ENCODE results near the gene UQCC5. TPM values are rescaled to one million over a fixed set of nuclear protein-coding genes. Genes with fewer than 3 reads are reported as not detected.

UQCC5 gene
- total RNA-seq, 1 donor from 2014 or later = 13.7 TPM

DNA sequence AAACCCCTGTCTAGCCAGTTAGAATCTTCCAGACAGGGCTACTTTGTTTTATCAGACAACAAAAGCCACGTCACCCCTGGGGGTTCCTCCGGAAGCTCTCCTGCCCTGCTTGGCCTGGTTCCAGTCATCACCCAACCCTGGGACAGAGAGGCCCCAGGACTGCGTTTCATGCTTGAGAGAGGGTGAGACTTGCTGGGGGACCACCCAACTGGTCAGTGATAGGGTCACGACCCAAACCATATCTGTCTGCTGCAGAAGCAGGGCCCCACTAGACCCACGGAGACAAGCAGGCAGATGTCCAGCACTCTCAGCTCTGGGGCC is 3.9 kb upstream of the UQCC5 start:
- Mint-ChIP-seq H3K4me1 (ENCODE audit: low read depth) (peaks cover 41% of the 10 kb centered on the region), H3K4me3 (ENCODE audit: unreplicated experiment) (peak overlapping the region; percentile 82), H3K36me3 (ENCODE audit: low read depth) (peaks cover 7% of the 10 kb centered on the region), H3K9me3 (ENCODE audit: low read depth) (no peaks in the 10 kb centered on the region), H3K27me3 (ENCODE audit: low read depth) (no peaks in the 10 kb centered on the region), H3K27ac (ENCODE audit: unreplicated experiment) (peak overlapping the region; percentile 74)
- no peak for DNase-seq (ENCODE audit: low spot score)
- no peak for TF ChIP-seq CTCF (IDR thresholded peaks at IDR 0.05)

- Mint-ChIP-seq H3K4me1 (ENCODE audit: low read depth) (peaks cover 46% of the 10 kb centered on the region), H3K27ac (ENCODE audit: unreplicated experiment) (peak overlapping the region; percentile 74), H3K36me3 (ENCODE audit: low read depth) (peaks cover 6% of the 10 kb centered on the region), H3K4me3 (ENCODE audit: unreplicated experiment) (peak overlapping the region; percentile 82), H3K9me3 (ENCODE audit: low read depth) (no peaks in the 10 kb centered on the region), H3K27me3 (ENCODE audit: low read depth) (no peaks in the 10 kb centered on the region)
- TF ChIP-seq CTCF (IDR thresholded peaks at IDR 0.05) = no peak
- peak; percentile 90 for DNase-seq (ENCODE audit: low spot score)
Observed at GRCh38 chr3:52532838-52533622, 3.4 kb upstream of the UQCC5 start.

DNA sequence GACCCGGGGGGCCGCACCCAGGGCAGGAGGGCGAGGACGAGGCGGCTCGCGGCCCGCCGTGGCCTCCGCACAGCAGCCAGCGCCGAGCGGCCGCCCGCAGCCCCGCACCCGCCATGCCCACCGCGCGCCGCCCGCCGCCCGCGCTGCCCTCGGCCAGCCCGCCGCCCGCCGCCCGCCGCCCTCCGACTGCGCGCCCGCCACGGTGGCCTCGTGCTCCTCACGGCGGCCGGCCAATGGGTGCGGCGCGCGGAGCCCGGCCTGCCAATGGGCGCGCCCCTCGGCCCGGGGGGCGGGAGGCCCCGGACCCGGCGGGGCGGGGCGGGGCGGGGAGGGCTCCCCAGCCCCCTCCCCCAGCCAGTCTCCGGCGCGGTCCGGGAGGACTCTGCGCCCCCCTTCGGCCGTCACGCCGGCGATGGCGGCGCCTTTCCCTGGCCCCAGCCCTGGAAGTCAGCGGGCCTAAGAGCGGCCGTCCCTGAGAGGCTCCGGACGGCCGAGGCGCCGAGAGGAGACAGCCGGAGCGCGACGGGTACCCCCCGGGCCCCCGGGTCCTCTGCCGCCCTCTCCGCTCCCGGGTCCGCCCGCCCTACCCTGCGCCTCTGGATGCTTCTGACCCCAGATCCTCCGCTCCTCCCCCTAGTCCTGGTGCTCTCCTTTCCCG is 2.7 kb upstream of the UQCC5 start, which contains the start of gene NT5DC2:
TSS of gene NT5DC2 (minus strand) at position 235 of the 658 bp plus-strand sequence. CDS start at position 115, 120 bp downstream.
- peaks cover 7% of the 10 kb centered on the region for H3K36me3 Mint-ChIP-seq (ENCODE audit: low read depth)
- peak; percentile 37 for TF ChIP-seq CTCF (IDR thresholded peaks at IDR 0.05)
- H3K4me3 Mint-ChIP-seq (ENCODE audit: unreplicated experiment) = peak within 1 kb of the TSS; percentile 83
- peak within 1 kb of the TSS; percentile 88 for H3K27ac Mint-ChIP-seq (ENCODE audit: unreplicated experiment)
- no peaks in the 10 kb centered on the region for H3K27me3 Mint-ChIP-seq (ENCODE audit: low read depth)
- DNase-seq (ENCODE audit: low spot score) = peak; percentile 91
- no peaks in the 10 kb centered on the region for H3K9me3 Mint-ChIP-seq (ENCODE audit: low read depth)
- peaks cover 52% of the 10 kb centered on the region for H3K4me1 Mint-ChIP-seq (ENCODE audit: low read depth)

DNA sequence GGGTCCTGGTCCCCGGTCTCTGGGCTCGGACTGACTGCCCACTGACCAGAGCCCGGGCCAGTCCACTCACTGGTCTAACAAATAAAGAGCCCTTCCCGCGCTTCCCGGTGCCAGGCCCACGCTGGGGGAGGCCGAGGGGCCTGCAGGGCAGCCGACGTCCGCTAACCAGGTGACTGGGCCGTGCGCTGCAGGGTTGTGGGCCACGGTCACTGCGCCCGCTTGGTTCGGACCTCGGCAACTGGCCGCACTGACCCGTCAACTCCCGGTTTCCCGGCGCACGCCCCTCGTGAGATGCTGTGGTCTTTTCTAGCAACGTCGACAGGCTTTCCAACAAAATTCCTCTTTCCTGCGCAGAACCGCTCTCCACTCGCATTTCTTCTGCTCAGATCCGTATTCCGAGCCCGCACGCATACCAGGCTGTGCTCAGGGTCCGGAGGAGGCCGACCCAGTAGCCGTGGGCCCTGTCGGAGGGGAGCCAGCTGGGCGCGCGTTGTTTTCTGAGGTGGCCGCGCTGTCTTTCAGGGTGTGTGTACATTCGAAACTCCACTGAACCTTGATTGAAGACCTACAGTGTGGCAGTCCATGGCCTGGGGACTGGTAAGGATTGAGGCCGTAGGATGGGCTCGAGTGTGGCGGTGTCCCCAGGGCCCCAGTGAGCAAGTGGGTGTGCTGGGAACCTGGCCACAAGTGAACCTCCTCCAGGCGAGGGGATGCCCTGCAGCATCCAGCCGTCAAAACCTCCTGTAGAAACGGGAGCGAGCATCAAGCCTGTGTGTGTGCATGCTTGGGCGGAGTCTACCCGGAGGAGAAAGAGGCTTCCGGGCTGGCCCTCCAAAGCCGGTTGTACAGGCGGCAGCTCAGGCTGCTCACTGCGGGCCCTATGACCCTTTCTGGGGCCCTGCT is 1.9 kb upstream of the UQCC5 start:
- H3K27ac Mint-ChIP-seq (ENCODE audit: unreplicated experiment) = peak overlapping the region; percentile 88

More for the DNA sequence above, 1.9 kb upstream of the UQCC5 start:
- no peaks in the 10 kb centered on the region for H3K9me3 Mint-ChIP-seq (ENCODE audit: low read depth)
- peak overlapping the region; percentile 83 for H3K4me3 Mint-ChIP-seq (ENCODE audit: unreplicated experiment)
- no peak for TF ChIP-seq CTCF (IDR thresholded peaks at IDR 0.05)
- peaks cover 59% of the 10 kb centered on the region for H3K4me1 Mint-ChIP-seq (ENCODE audit: low read depth)
- DNase-seq (ENCODE audit: low spot score) = peak; percentile 90
- H3K36me3 Mint-ChIP-seq (ENCODE audit: low read depth) = peaks cover 9% of the 10 kb centered on the region
- H3K27me3 Mint-ChIP-seq (ENCODE audit: low read depth) = no peaks in the 10 kb centered on the region
